Measurements from ENCODE around the gene SAPCD2.

The SAPCD2 gene

DNA sequence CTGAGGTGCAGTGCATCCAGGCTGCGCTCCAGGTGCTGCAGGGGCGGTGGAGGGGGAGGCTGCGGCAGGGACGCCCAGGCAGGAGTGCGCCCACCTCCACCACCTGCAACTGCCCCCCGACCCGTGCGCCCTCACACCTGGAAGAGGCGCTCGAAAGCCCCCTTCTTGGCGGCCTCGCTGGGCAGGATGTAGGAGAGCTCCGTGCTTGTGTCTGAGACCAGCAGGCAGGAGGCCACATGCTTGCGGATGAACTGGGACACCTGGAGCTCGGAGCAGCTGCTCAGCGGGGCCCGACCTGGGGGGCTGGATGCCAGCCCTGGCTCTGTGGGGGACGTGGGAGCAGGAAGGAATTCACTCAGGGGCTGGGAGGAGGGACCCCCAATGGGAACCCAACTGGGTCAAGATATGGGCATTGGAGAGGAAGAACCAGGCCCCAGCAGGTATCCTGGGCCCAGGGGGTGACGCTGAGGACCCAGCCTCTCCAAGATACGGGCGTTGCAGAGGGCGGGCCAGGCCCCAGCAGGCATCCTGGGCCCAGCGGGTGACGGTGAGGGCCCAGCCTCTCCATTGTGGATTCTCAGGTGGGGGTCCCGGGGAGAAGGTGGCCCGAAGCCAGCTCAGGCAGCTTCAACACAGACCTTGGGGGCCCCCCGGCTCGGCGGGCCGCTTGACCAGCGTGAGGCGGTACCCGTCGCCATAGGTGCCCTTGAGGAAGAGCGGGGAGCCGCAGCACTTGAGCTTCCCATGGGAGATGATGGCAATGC is 55.4 kb downstream of the SAPCD2 start:
- TF ChIP-seq POLR2A (IDR thresholded peaks at IDR 0.05; ENCODE audit: low read depth, low read length) (no peak), POLR2AphosphoS5 (IDR thresholded peaks at IDR 0.05; ENCODE audit: low read depth, low read length) (no peak), TAF1 (IDR thresholded peaks at IDR 0.05; ENCODE audit: borderline replicate concordance, low read depth, low read length) (no peak)
- FAIRE-seq (no peak), DNase-seq (ENCODE audit: insufficient read length) (no peak)

DNA sequence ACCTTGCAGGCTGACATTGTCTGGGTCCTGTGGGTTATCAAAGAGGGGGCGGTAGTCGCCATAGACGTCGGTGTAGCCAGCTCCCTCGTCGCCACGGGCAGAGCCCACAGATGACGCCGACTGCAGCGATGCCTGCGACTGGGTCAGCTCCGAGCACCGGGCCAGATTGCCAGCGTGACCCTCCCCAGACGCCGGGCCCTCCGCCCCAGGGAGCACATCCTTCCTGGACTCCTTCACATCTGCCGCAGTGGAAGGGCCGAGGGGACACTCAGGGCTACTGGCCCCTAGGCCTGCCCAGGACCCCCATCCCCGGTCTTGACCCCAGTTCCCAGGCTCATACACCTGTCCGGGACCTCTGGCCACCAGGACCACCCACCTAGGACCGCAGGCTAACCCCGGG is 56.2 kb downstream of the SAPCD2 start:
- TF ChIP-seq TAF1 (IDR thresholded peaks at IDR 0.05; ENCODE audit: borderline replicate concordance, low read depth, low read length) (no peak), POLR2A (IDR thresholded peaks at IDR 0.05; ENCODE audit: low read depth, low read length) (no peak), POLR2AphosphoS5 (IDR thresholded peaks at IDR 0.05; ENCODE audit: low read depth, low read length) (no peak)
- DNase-seq (ENCODE audit: insufficient read length) (no peak), FAIRE-seq (no peak)

DNA sequence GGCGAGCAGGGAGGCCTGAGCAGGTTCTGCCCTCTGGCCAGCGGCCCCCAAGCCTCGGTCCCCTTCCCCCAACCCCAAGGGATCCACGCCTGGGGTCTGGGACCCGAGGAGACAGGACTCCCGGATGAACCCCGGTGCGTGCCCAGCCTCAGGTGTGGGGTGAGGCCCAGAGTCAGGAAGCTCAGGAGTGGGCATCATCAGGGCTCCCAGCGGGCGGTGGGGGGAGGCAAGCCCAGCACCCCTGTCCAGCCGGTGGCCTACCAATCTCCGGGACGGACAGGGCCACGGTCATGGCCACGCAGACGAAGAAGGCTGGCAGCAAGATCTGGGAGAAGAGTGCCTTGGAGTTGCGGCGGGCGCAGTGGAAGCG is 56.8 kb downstream of the SAPCD2 start:
- DNase-seq (ENCODE audit: insufficient read length) (no peak), FAIRE-seq (no peak)
- TF ChIP-seq TAF1 (IDR thresholded peaks at IDR 0.05; ENCODE audit: borderline replicate concordance, low read depth, low read length) (no peak), POLR2AphosphoS5 (IDR thresholded peaks at IDR 0.05; ENCODE audit: low read depth, low read length) (no peak), POLR2A (IDR thresholded peaks at IDR 0.05; ENCODE audit: low read depth, low read length) (no peak)

DNA sequence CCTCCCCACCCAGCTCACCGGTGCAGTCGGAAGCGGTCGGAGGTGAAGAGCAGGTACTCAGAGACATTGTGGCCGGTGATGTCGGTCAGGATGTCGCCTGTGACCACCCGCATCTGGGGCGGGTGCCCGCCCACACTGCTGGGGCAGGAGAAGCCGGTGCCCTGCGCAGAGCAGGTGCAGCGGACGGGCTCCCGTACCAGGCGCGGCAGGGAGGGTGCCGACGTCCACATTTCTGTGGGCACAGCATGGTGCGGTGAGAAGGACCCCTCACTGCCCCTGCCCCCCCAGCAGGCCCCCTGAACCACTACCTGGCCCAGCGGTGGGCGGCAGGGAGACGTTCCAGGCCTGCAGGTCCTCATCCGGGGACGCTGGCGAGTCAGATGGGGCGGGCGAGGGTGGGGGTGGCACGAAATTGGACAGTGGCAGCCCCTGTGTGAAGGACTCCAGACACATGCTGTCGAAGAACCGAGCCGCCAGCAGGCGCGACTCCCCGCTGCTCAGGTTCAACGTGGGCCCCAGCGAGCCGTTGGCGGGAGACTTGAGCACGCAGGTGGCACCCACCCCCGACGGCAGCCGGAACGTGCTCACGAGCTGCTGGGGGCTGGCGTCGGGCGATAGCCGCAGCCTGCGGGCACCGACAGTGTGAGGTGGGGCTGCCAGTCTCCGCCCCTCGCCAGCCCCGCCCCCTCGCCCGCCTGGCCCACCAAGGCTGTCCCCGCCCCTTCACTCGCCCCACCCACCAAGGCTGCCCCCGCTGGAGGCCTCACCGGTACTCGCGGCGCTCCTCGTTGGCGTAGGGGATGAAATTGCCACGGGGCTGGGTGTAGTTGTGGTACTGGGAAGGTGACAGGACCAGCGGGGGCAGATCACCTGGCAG is 57.4 kb downstream of the SAPCD2 start:
- TF ChIP-seq POLR2AphosphoS5 (IDR thresholded peaks at IDR 0.05; ENCODE audit: low read depth, low read length) (no peak), POLR2A (IDR thresholded peaks at IDR 0.05; ENCODE audit: low read depth, low read length) (no peak), TAF1 (IDR thresholded peaks at IDR 0.05; ENCODE audit: borderline replicate concordance, low read depth, low read length) (no peak)
- DNase-seq (ENCODE audit: insufficient read length) = no peak
- FAIRE-seq = no peak

Measured in GM12892 (cell line).